Measurements from ENCODE around the gene VPS41. TPM values are rescaled to one million over a fixed set of nuclear protein-coding genes. Genes with fewer than 3 reads are reported as not detected.

Gene VPS41
- total RNA-seq, 1 experiment from 2014 or later, result 98.1 TPM

DNA sequence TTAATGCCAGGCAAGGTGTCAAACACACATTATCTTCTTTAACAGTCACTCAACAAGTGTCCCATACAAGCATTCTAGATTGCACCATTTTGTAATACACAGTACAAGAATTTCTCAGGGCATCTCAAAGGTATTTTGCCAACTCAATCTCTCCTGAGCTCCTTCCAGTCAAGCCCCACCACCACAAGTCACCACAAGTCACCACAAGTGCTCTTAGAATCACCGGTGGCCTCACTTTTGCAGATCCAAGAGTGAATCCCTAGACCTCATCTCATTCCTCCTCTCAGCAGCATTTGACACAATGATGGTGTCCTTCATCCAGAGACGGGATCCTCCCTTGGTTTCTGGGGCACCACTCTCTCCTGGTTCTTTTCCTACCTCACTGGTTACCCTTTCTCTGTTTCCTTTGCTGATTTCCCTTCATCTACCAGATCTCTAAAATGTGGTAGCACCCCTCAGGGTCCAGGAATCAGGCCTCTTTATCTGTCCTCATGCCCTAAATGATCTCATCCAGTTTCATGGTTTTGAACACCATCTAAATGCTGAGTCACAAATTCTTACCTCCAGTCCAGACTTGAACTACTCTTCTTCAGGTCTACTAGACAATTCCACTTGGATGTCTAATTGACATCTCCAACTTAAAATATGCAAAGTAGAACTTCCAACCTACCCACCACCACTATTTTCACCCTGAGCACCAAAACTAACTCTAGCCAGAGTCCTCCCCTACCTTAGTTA, 26.9 kb downstream of the VPS41 start:
- Histone ChIP-seq H2AFZ (ENCODE audit: low read length) (no peak overlapping the region), H3K4me3 (ENCODE audit: low read length) (no peak overlapping the region), H3K9me3 (ENCODE audit: low read length) (no peaks in the 10 kb centered on the region), H3K79me2 (ENCODE audit: low read length) (peaks cover 11% of the 10 kb centered on the region), H3K9me2 (replicated peaks; ENCODE audit: insufficient read depth, low read length) (no peaks in the 10 kb centered on the region), H3K9ac (ENCODE audit: low read length) (no peak overlapping the region), H3K36me3 (ENCODE audit: insufficient read depth, low read length) (no peaks in the 10 kb centered on the region), H3K27me3 (ENCODE audit: low read length) (no peaks in the 10 kb centered on the region), H3K27ac (ENCODE audit: low read length) (no peak overlapping the region), H4K20me1 (ENCODE audit: insufficient read depth, low read depth, low read length) (peaks cover 4% of the 10 kb centered on the region; the same call in 1 of the 2 replicates), H3K4me1 (ENCODE audit: low read length) (peaks cover 6% of the 10 kb centered on the region), H3K4me2 (ENCODE audit: low read depth, low read length, poor library complexity, severe bottlenecking) (no peak overlapping the region)
- DNase-seq, result no peak

GRCh38 chr7:38881015-38881414, 28.0 kb downstream of the VPS41 start:
- H3K9me3 ChIP-seq (ENCODE audit: low read length), result no peaks in the 10 kb centered on the region
- H3K4me1 ChIP-seq (ENCODE audit: low read length), result peaks cover 6% of the 10 kb centered on the region
- DNase-seq, result no peak
- H3K27ac ChIP-seq (ENCODE audit: low read length), result no peak overlapping the region
- H3K36me3 ChIP-seq (ENCODE audit: insufficient read depth, low read length), result no peaks in the 10 kb centered on the region
- no peaks in the 10 kb centered on the region for H3K27me3 ChIP-seq (ENCODE audit: low read length)
- peaks cover 18% of the 10 kb centered on the region for H3K79me2 ChIP-seq (ENCODE audit: low read length)
- no peak overlapping the region for H3K4me3 ChIP-seq (ENCODE audit: low read length)
- H4K20me1 ChIP-seq (ENCODE audit: insufficient read depth, low read depth, low read length), result peaks cover 11% of the 10 kb centered on the region
- no peaks in the 10 kb centered on the region for H3K9me2 ChIP-seq (replicated peaks; ENCODE audit: insufficient read depth, low read length)
- no peak overlapping the region for H3K4me2 ChIP-seq (ENCODE audit: low read depth, low read length, poor library complexity, severe bottlenecking)
- no peak overlapping the region for H2AFZ ChIP-seq (ENCODE audit: low read length)
- H3K9ac ChIP-seq (ENCODE audit: low read length), result no peak overlapping the region

GRCh38 chr7:38880454-38880853, 28.5 kb downstream of the VPS41 start:
- H3K4me3 ChIP-seq (ENCODE audit: low read length), result no peak overlapping the region
- H3K27ac ChIP-seq (ENCODE audit: low read length), result no peak overlapping the region
- no peaks in the 10 kb centered on the region for H3K9me3 ChIP-seq (ENCODE audit: low read length)
- DNase-seq, result no peak
- H3K79me2 ChIP-seq (ENCODE audit: low read length), result peaks cover 20% of the 10 kb centered on the region
- H3K4me2 ChIP-seq (ENCODE audit: low read depth, low read length, poor library complexity, severe bottlenecking), result no peak overlapping the region
- H3K9me2 ChIP-seq (replicated peaks; ENCODE audit: insufficient read depth, low read length), result no peaks in the 10 kb centered on the region
- no peak overlapping the region for H2AFZ ChIP-seq (ENCODE audit: low read length)
- no peaks in the 10 kb centered on the region for H3K27me3 ChIP-seq (ENCODE audit: low read length)
- H4K20me1 ChIP-seq (ENCODE audit: insufficient read depth, low read depth, low read length), result peaks cover 11% of the 10 kb centered on the region
- H3K36me3 ChIP-seq (ENCODE audit: insufficient read depth, low read length), result no peaks in the 10 kb centered on the region
- H3K9ac ChIP-seq (ENCODE audit: low read length), result no peak overlapping the region
- H3K4me1 ChIP-seq (ENCODE audit: low read length), result peaks cover 6% of the 10 kb centered on the region

DNA sequence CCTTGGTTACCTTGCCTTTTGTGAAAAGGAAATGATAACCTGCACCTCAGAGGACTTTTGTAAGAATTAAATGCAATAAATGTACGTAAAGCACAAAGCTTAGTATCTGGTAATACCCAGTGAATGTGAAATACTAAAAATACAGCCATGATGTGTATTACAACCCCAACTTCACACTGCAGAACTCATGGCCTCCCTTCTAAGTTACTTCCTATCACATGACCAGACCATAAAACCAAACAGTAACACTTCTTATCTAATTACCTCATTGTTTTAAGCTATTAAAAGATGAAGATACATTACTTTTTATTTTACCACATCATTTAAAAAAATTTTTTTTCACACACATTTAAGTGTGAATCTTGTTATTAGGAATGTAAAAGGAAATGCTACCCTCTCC, 29.0 kb downstream of the VPS41 start:
- no peaks in the 10 kb centered on the region for H3K9me3 ChIP-seq (ENCODE audit: low read length)
- no peaks in the 10 kb centered on the region for H3K36me3 ChIP-seq (ENCODE audit: insufficient read depth, low read length)
- peaks cover 11% of the 10 kb centered on the region for H4K20me1 ChIP-seq (ENCODE audit: insufficient read depth, low read depth, low read length)
- H3K9me2 ChIP-seq (replicated peaks; ENCODE audit: insufficient read depth, low read length), result no peaks in the 10 kb centered on the region
- H3K27me3 ChIP-seq (ENCODE audit: low read length), result no peaks in the 10 kb centered on the region
- H3K4me1 ChIP-seq (ENCODE audit: low read length), result peaks cover 6% of the 10 kb centered on the region
- no peak overlapping the region for H2AFZ ChIP-seq (ENCODE audit: low read length)
- no peak overlapping the region for H3K4me2 ChIP-seq (ENCODE audit: low read depth, low read length, poor library complexity, severe bottlenecking)
- H3K4me3 ChIP-seq (ENCODE audit: low read length), result no peak overlapping the region
- no peak for DNase-seq
- peaks cover 21% of the 10 kb centered on the region for H3K79me2 ChIP-seq (ENCODE audit: low read length)
- no peak overlapping the region for H3K27ac ChIP-seq (ENCODE audit: low read length)
- H3K9ac ChIP-seq (ENCODE audit: low read length), result no peak overlapping the region

DNA sequence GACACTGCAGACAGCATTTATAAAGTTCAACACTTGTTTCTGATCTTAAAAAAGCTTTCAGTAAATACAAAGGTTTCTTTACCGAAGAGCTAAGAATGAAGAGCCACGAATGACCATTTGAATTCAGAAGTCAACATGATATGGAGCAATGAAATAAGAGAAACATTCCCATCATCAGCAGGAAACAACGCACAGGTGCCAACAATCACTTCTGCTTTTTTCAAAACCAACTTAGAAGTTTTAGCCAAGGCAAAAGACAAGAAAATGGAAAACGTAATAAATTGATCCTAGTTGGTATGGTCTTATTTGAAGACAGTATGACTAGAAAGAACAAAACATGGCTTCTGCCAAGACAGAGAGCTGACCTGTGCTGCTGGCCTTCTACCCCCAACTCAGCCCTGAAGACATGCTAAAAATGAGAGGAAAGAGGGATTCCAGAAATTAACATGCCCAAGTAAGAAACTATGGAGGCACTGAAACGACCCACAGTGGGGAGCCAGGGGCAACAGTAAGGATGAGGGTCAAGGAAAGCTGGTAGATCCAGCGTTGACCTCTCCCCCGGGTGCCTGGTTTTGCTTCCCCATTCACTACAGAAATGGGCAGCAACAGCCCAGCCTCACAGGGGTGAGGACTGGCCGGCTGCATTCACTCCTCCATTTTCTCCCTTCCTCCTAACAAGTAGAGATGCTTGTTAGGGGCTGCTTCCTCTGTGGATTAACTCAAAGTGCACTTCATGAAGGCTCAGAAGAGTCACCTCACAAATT, 30.1 kb downstream of the VPS41 start:
- Histone ChIP-seq H3K9me3 (ENCODE audit: low read length) (no peaks in the 10 kb centered on the region), H3K79me2 (ENCODE audit: low read length) (peaks cover 27% of the 10 kb centered on the region), H3K27ac (ENCODE audit: low read length) (no peak overlapping the region), H3K4me3 (ENCODE audit: low read length) (no peak overlapping the region), H3K9me2 (replicated peaks; ENCODE audit: insufficient read depth, low read length) (no peaks in the 10 kb centered on the region), H4K20me1 (ENCODE audit: insufficient read depth, low read depth, low read length) (peaks cover 11% of the 10 kb centered on the region), H3K9ac (ENCODE audit: low read length) (no peak overlapping the region), H3K4me2 (ENCODE audit: low read depth, low read length, poor library complexity, severe bottlenecking) (no peak overlapping the region), H2AFZ (ENCODE audit: low read length) (no peak overlapping the region), H3K4me1 (ENCODE audit: low read length) (peaks cover 15% of the 10 kb centered on the region), H3K27me3 (ENCODE audit: low read length) (no peaks in the 10 kb centered on the region), H3K36me3 (ENCODE audit: insufficient read depth, low read length) (no peaks in the 10 kb centered on the region)
- DNase-seq, result no peak

- no peak overlapping the region for H3K4me3 ChIP-seq (ENCODE audit: low read length)
- no peaks in the 10 kb centered on the region for H3K27me3 ChIP-seq (ENCODE audit: low read length)
- no peak overlapping the region for H3K9ac ChIP-seq (ENCODE audit: low read length)
- no peak for DNase-seq
- no peaks in the 10 kb centered on the region for H3K36me3 ChIP-seq (ENCODE audit: insufficient read depth, low read length)
- peaks cover 9% of the 10 kb centered on the region for H4K20me1 ChIP-seq (ENCODE audit: insufficient read depth, low read depth, low read length)
- no peaks in the 10 kb centered on the region for H3K9me3 ChIP-seq (ENCODE audit: low read length)
- H3K4me2 ChIP-seq (ENCODE audit: low read depth, low read length, poor library complexity, severe bottlenecking), result peak overlapping the region; percentile 18
- H3K9me2 ChIP-seq (replicated peaks; ENCODE audit: insufficient read depth, low read length), result no peaks in the 10 kb centered on the region
- peaks cover 23% of the 10 kb centered on the region for H3K4me1 ChIP-seq (ENCODE audit: low read length)
- no peak overlapping the region for H2AFZ ChIP-seq (ENCODE audit: low read length)
- H3K79me2 ChIP-seq (ENCODE audit: low read length), result peaks cover 45% of the 10 kb centered on the region
- no peak overlapping the region for H3K27ac ChIP-seq (ENCODE audit: low read length)
These were observed 35.6 kb downstream of the VPS41 start for GRCh38 chr7:38873433-38873832.

DNA sequence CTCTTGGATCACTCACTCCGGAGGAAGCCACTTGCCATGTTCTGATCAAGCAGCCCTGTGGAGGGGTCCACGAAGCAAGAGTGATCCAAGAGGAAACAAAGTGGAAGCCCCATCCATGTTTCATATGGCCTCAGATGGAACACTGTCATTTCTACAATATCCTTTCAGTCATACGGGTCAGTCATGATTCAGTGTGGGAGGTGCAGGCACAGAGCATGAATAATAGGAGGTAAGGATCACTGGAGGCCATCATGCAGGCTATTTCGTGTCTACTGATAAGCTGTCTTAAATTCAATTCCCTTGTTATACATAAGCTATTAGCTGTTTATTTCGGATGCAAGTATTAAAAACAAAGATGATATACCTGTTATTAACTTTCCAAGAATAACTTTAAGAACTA, 36.8 kb downstream of the VPS41 start:
- Histone ChIP-seq H3K4me1 (ENCODE audit: low read length) (peaks cover 23% of the 10 kb centered on the region), H3K4me3 (ENCODE audit: low read length) (no peak overlapping the region), H3K9me2 (replicated peaks; ENCODE audit: insufficient read depth, low read length) (no peaks in the 10 kb centered on the region), H3K9me3 (ENCODE audit: low read length) (no peaks in the 10 kb centered on the region), H4K20me1 (ENCODE audit: insufficient read depth, low read depth, low read length) (peaks cover 8% of the 10 kb centered on the region), H2AFZ (ENCODE audit: low read length) (no peak overlapping the region), H3K27me3 (ENCODE audit: low read length) (no peaks in the 10 kb centered on the region), H3K27ac (ENCODE audit: low read length) (no peak overlapping the region), H3K9ac (ENCODE audit: low read length) (no peak overlapping the region), H3K4me2 (ENCODE audit: low read depth, low read length, poor library complexity, severe bottlenecking) (no peak overlapping the region), H3K79me2 (ENCODE audit: low read length) (peaks cover 36% of the 10 kb centered on the region), H3K36me3 (ENCODE audit: insufficient read depth, low read length) (no peaks in the 10 kb centered on the region)
- no peak for DNase-seq

- Histone ChIP-seq H3K79me2 (ENCODE audit: low read length) (peaks cover 26% of the 10 kb centered on the region), H3K4me1 (ENCODE audit: low read length) (peaks cover 23% of the 10 kb centered on the region), H2AFZ (ENCODE audit: low read length) (no peak overlapping the region), H3K4me2 (ENCODE audit: low read depth, low read length, poor library complexity, severe bottlenecking) (no peak overlapping the region), H3K36me3 (ENCODE audit: insufficient read depth, low read length) (no peaks in the 10 kb centered on the region), H3K9me2 (replicated peaks; ENCODE audit: insufficient read depth, low read length) (no peaks in the 10 kb centered on the region), H4K20me1 (ENCODE audit: insufficient read depth, low read depth, low read length) (no peaks in the 10 kb centered on the region), H3K4me3 (ENCODE audit: low read length) (no peak overlapping the region), H3K9ac (ENCODE audit: low read length) (no peak overlapping the region), H3K9me3 (ENCODE audit: low read length) (no peaks in the 10 kb centered on the region), H3K27me3 (ENCODE audit: low read length) (no peaks in the 10 kb centered on the region), H3K27ac (ENCODE audit: low read length) (no peak overlapping the region)
- no peak for DNase-seq
These were observed 38.8 kb downstream of the VPS41 start for GRCh38 chr7:38870147-38870546.
